Kidney epithelial cell (primary cell): ENCODE results near the gene APCDD1. TPM values are rescaled to one million over a fixed set of nuclear protein-coding genes. Genes with fewer than 3 reads are reported as not detected.

Experiments used
- DNase-seq: peaks from one replicate; pipeline ENCODE4 v3.0.0-alpha.2; 2010; ENCODE audit warnings: low read depth
- H3K27me3 ChIP-seq: 2 replicates; pipeline ENCODE4 v1.6.0; 2011; ENCODE audit warnings: low read length; ENCODE audit not compliant: control insufficient read depth, insufficient read depth
- H3K36me3 ChIP-seq: 2 replicates; pipeline ENCODE4 v1.5.1; 2011; ENCODE audit warnings: low read length; ENCODE audit not compliant: control insufficient read depth, insufficient read depth
- H3K4me3 ChIP-seq: 2 replicates; pipeline ENCODE4 v1.5.1; 2011; ENCODE audit warnings: low read depth, mild to moderate bottlenecking, control low read depth, low read length
- CTCF ChIP-seq: IDR thresholded peaks from 2 replicates; pipeline ENCODE4 v1.5.1; 2011; ENCODE audit warnings: mild to moderate bottlenecking, moderate library complexity, low read length, control low read depth, inconsistent platforms; ENCODE audit not compliant: insufficient read depth, poor library complexity, severe bottlenecking
- total RNA-seq: library from RNA; depleted of rRNA; stranded (reverse); fragments of >200 nt; gene quantifications from 2 replicates; pipeline ENCODE4 v1.2.3, GENCODE V29; 2015

Gene APCDD1
- total RNA-seq, 1 donor from 2014 or later, result 0.71 TPM

GRCh38 chr18:10454681-10455557 lies 484 bp downstream of the APCDD1 start:
- TF ChIP-seq CTCF, result no peak
- H3K27me3 ChIP-seq, result peaks cover 28% of the 10 kb centered on the region
- no peak for DNase-seq
- H3K36me3 ChIP-seq, result no peaks in the 10 kb centered on the region
- H3K4me3 ChIP-seq, result peak overlapping the region; percentile 24

DNA sequence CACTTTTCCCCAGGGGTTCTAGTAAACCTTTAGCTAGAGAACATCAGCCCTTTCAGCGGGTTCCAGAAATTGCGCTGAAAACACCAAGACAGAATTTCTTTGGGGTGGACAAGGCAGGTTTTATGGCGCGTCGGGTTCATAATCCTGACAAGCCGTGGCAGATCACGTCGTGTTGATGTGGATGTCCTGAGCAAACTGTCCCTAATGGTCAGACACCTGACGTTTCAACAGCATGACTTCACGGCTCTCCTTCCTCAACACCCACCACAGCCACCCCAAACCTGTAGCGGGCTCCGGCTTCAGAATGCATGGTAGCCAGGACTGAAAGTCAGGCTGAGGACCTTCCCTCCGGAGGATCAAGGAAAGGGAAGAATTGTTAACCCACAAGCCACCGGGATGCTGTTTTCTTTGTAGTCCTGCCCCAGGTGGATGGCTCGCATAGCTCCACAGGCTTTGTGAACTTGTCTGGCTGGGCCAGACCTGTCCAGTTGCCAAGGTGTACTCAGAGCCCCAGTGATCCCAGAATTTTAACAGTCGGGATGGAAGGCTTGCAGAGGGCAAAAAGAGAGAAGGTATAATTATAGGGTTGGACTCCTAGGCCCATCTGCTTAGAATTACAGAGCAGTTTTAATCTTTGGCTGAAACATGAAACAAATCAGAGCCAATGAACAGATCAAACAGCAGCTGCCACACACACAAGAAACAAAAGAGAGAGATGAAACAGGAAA lies 1.5 kb downstream of the APCDD1 start:
- TF ChIP-seq CTCF, result no peak
- Histone ChIP-seq H3K36me3 (no peaks in the 10 kb centered on the region), H3K27me3 (peaks cover 28% of the 10 kb centered on the region), H3K4me3 (no peak overlapping the region)
- no peak for DNase-seq

- DNase-seq, result no peak
- H3K27me3 ChIP-seq, result peaks cover 28% of the 10 kb centered on the region
- no peak overlapping the region for H3K4me3 ChIP-seq
Observed at GRCh38 chr18:10456718-10457117, 2.3 kb downstream of the APCDD1 start.

GRCh38 chr18:10457128-10457527 lies 2.7 kb downstream of the APCDD1 start:
- H3K36me3 ChIP-seq, result no peaks in the 10 kb centered on the region
- TF ChIP-seq CTCF, result no peak

More at GRCh38 chr18:10456718-10457117, 2.3 kb downstream of the APCDD1 start:
- no peaks in the 10 kb centered on the region for H3K36me3 ChIP-seq
- TF ChIP-seq CTCF, result no peak

GRCh38 chr18:10457767-10458166 lies 3.3 kb downstream of the APCDD1 start:
- peaks cover 28% of the 10 kb centered on the region for H3K27me3 ChIP-seq
- TF ChIP-seq CTCF, result no peak
- no peaks in the 10 kb centered on the region for H3K36me3 ChIP-seq
- DNase-seq, result no peak
- H3K4me3 ChIP-seq, result no peak overlapping the region

More at GRCh38 chr18:10457128-10457527, 2.7 kb downstream of the APCDD1 start:
- Histone ChIP-seq H3K27me3 (peaks cover 28% of the 10 kb centered on the region), H3K4me3 (no peak overlapping the region)
- no peak for DNase-seq
